Placental pericyte (primary cell): ENCODE results near the gene FAM81A. TPM values are rescaled to one million over a fixed set of nuclear protein-coding genes. Genes with fewer than 3 reads are reported as not detected.

ENCODE experiments used
- small RNA-seq: library from RNA; depleted of rRNA; stranded (forward); fragments of <200 nt; gene quantifications from one replicate; pipeline ENCODE3, GENCODE V24; 2012; ENCODE audit warnings: low replicate concordance
- total RNA-seq: library from RNA; depleted of rRNA; stranded (reverse); fragments of >200 nt; gene quantifications from 2 replicates; pipeline ENCODE4 v1.2.3, GENCODE V29; 2012

The FAM81A gene
- total RNA-seq, result 0.29 TPM in 1 of 2 replicates, not detected in the other

GRCh38 chr15:59437817-59438624, at the start of gene FAM81A:
TSS of gene FAM81A (plus strand) at chr15:59438186. CDS start at chr15:59458627, 20,441 bp downstream.

Small RNA genes lying within 50 kb of the gene (small RNA-seq; reads per million reads assigned to genes)
- gene RF00019, result not detected

Other genes with a start within 250 kb of the FAM81A start
- not detected in 2 replicates for gene LDHAL6B, start 231.3 kb upstream of the FAM81A start, total RNA-seq
- gene MYO1E, start 65.3 kb upstream of the FAM81A start, total RNA-seq, result 124 and 161 TPM in 2 replicates
- gene GCNT3, start 173.6 kb downstream of the FAM81A start, total RNA-seq, result under 0.01 TPM in 1 of 2 replicates, not detected in the other
- gene GTF2A2, start 219.3 kb downstream of the FAM81A start, total RNA-seq, result 18.4 and 35.9 TPM in 2 replicates